ENCODE results near the gene ARHGAP15. TPM values are rescaled to one million over a fixed set of nuclear protein-coding genes. Genes with fewer than 3 reads are reported as not detected.

The ARHGAP15 gene
- total RNA-seq, 2 donors from 2014 or later, result 11.0 to 11.8 TPM

- Histone ChIP-seq H3K4me1 (ENCODE audit: control insufficient read depth in 1 of 2, low read depth in 2 of 2) (peaks cover 3 to 6% of the 10 kb centered on the region in 2 donors), H3K4me3 (no peak overlapping the region), H3K27me3 (replicated peaks; ENCODE audit: insufficient read depth) (no peaks in the 10 kb centered on the region), H3K27ac (no peak overlapping the region), H3K36me3 (no peaks in the 10 kb centered on the region), H3K9me3 (no peaks in the 10 kb centered on the region)
- ATAC-seq (ENCODE audit: insufficient number of reproducible peaks, low FRiP score, low read depth) (no peak), DNase-seq (ENCODE audit: low spot score) (no peak)
- no peak for TF ChIP-seq CTCF (IDR thresholded peaks at IDR 0.05)
These were observed 297.1 kb downstream of the ARHGAP15 start for GRCh38 chr2:143426296-143426695.

- ATAC-seq (ENCODE audit: insufficient number of reproducible peaks, low FRiP score, low read depth) (no peak), DNase-seq (ENCODE audit: low spot score) (no peak)
- H3K4me3 ChIP-seq, result no peak overlapping the region
- H3K36me3 ChIP-seq, result no peaks in the 10 kb centered on the region
- H3K27me3 ChIP-seq (replicated peaks; ENCODE audit: insufficient read depth), result no peaks in the 10 kb centered on the region
- no peaks in the 10 kb centered on the region for H3K9me3 ChIP-seq
- TF ChIP-seq CTCF (IDR thresholded peaks at IDR 0.05), result no peak
- peaks cover 3 to 8% of the 10 kb centered on the region in 2 donors for H3K4me1 ChIP-seq (ENCODE audit: control insufficient read depth in 1 of 2, low read depth in 2 of 2)
- H3K27ac ChIP-seq, result no peak overlapping the region
These were observed 299.5 kb downstream of the ARHGAP15 start for GRCh38 chr2:143428700-143429099.

- no peak for ATAC-seq (ENCODE audit: insufficient number of reproducible peaks, low FRiP score, low read depth)
- H3K4me1 ChIP-seq (ENCODE audit: control insufficient read depth in 1 of 2, low read depth in 2 of 2), result peaks cover 3 to 10% of the 10 kb centered on the region in 2 donors
- TF ChIP-seq CTCF (IDR thresholded peaks at IDR 0.05), result no peak
- H3K36me3 ChIP-seq, result no peaks in the 10 kb centered on the region
- H3K27me3 ChIP-seq (replicated peaks; ENCODE audit: insufficient read depth), result no peaks in the 10 kb centered on the region
- no peak overlapping the region for H3K4me3 ChIP-seq
- H3K27ac ChIP-seq, result no peak overlapping the region
- no peaks in the 10 kb centered on the region for H3K9me3 ChIP-seq
- DNase-seq (ENCODE audit: low spot score), result no peak
These were observed 300.9 kb downstream of the ARHGAP15 start for GRCh38 chr2:143429932-143430679.

- TF ChIP-seq CTCF (IDR thresholded peaks at IDR 0.05), result no peak
- no peak for ATAC-seq (ENCODE audit: insufficient number of reproducible peaks, low FRiP score, low read depth)
- no peaks in the 10 kb centered on the region for H3K9me3 ChIP-seq
- peaks cover 3 to 16% of the 10 kb centered on the region in 2 donors for H3K4me1 ChIP-seq (ENCODE audit: control insufficient read depth in 1 of 2, low read depth in 2 of 2)
- no peaks in the 10 kb centered on the region for H3K27me3 ChIP-seq (replicated peaks; ENCODE audit: insufficient read depth)
- DNase-seq (ENCODE audit: low spot score), result no peak
- H3K4me3 ChIP-seq, result no peak overlapping the region
- no peaks in the 10 kb centered on the region for H3K36me3 ChIP-seq
- H3K27ac ChIP-seq, result no peak overlapping the region
These were observed 302.1 kb downstream of the ARHGAP15 start for GRCh38 chr2:143431316-143431715.

- peaks cover 3 to 16% of the 10 kb centered on the region in 2 donors for H3K4me1 ChIP-seq (ENCODE audit: control insufficient read depth in 1 of 2, low read depth in 2 of 2)
- no peaks in the 10 kb centered on the region for H3K9me3 ChIP-seq
- DNase-seq (ENCODE audit: low spot score), result no peak
- H3K27ac ChIP-seq, result no peak overlapping the region
- no peaks in the 10 kb centered on the region for H3K36me3 ChIP-seq
- no peak for ATAC-seq (ENCODE audit: insufficient number of reproducible peaks, low FRiP score, low read depth)
- no peak for TF ChIP-seq CTCF (IDR thresholded peaks at IDR 0.05)
- H3K4me3 ChIP-seq, result no peak overlapping the region
- H3K27me3 ChIP-seq (replicated peaks; ENCODE audit: insufficient read depth), result no peaks in the 10 kb centered on the region
These were observed 304.0 kb downstream of the ARHGAP15 start for GRCh38 chr2:143433251-143433650.

Data from thoracic aorta (tissue), 2 donors.